DND-41 (cell line): ENCODE results near the gene SCYL3.

Experiments used
- ATAC-seq: fragments of 200-7000 bp; cut with Tn5 transposase; 3 replicates; pipeline ENCODE4 v1.9.1; 2021; ENCODE audit warnings: low read depth; ENCODE audit not compliant: insufficient read depth
- DNase-seq: peaks from one replicate; pipeline ENCODE4 v3.0.0-alpha.2; 2020
- H2AFZ ChIP-seq: 2 replicates; pipeline ENCODE4 v1.6.0; 2012; ENCODE audit warnings: low read depth, low read length
- H3K27ac ChIP-seq: 2 replicates; pipeline ENCODE4 v1.5.1; 2012; ENCODE audit warnings: low read length, inconsistent platforms
- H3K27me3 ChIP-seq: fragments of 200-600 bp; sonication (generic); 2 replicates; pipeline ENCODE4 v1.6.0; 2012; ENCODE audit warnings: low read length, mild to moderate bottlenecking, inconsistent platforms; ENCODE audit not compliant: insufficient read depth, poor library complexity
- H3K36me3 ChIP-seq: 2 replicates; pipeline ENCODE4 v1.5.1; 2012; ENCODE audit warnings: low read length, inconsistent platforms; ENCODE audit not compliant: insufficient read depth
- H3K4me1 ChIP-seq: 2 replicates; pipeline ENCODE4 v1.5.1; 2012; ENCODE audit warnings: mild to moderate bottlenecking, low read length; ENCODE audit not compliant: insufficient read depth
- H3K4me2 ChIP-seq: 2 replicates; pipeline ENCODE4 v1.6.0; 2012; ENCODE audit warnings: mild to moderate bottlenecking, moderate library complexity, low read length, inconsistent platforms; ENCODE audit not compliant: insufficient read depth
- H3K4me3 ChIP-seq, 2 experiments: fragments of 200-600 bp in 1 of 2; shearing (Covaris generic) in 1 of 2; 2 replicates each; pipeline ENCODE4 v1.5.1; 2012 to 2016; ENCODE audit warnings: inconsistent platforms in 2 of 2, low read length in 2 of 2, mild to moderate bottlenecking in 2 of 2, low read depth in 1 of 2, moderate library complexity in 1 of 2
- H3K79me2 ChIP-seq: 2 replicates; pipeline ENCODE4 v1.6.0; 2012; ENCODE audit warnings: low read length, inconsistent platforms; ENCODE audit not compliant: insufficient read depth
- H3K9ac ChIP-seq: 2 replicates; pipeline ENCODE4 v1.6.0; 2012; ENCODE audit warnings: low read depth, mild to moderate bottlenecking, inconsistent platforms, low read length, moderate library complexity
- H3K9me3 ChIP-seq: 2 replicates; pipeline ENCODE4 v1.5.1; 2012; ENCODE audit warnings: low read length, moderate library complexity, mild to moderate bottlenecking, inconsistent platforms; ENCODE audit not compliant: insufficient read depth, severe bottlenecking
- H4K20me1 ChIP-seq: 2 replicates; pipeline ENCODE4 v1.6.0; 2012; ENCODE audit warnings: low read length; ENCODE audit not compliant: insufficient read depth
- CTCF ChIP-seq: IDR thresholded peaks from 2 replicates; pipeline ENCODE4 v1.5.1; 2012; ENCODE audit warnings: borderline replicate concordance, low read length, moderate library complexity, mild to moderate bottlenecking; ENCODE audit not compliant: poor library complexity, severe bottlenecking; ENCODE audit errors: extremely low read depth
- EZH2 ChIP-seq: IDR thresholded peaks from 3 replicates; pipeline ENCODE4 v1.6.1; 2012; ENCODE audit warnings: borderline replicate concordance, low read depth, mild to moderate bottlenecking, moderate library complexity, low read length, inconsistent platforms; ENCODE audit not compliant: severe bottlenecking

SCYL3 gene

GRCh38 chr1:169899519-169900217 is 6.0 kb upstream of the SCYL3 start:
- Histone ChIP-seq H2AFZ (no peak overlapping the region), H3K27me3 (no peaks in the 10 kb centered on the region), H3K4me2 (no peak overlapping the region), H3K4me1 (peaks cover 4% of the 10 kb centered on the region), H3K79me2 (no peaks in the 10 kb centered on the region), H3K27ac (no peak overlapping the region), H4K20me1 (no peaks in the 10 kb centered on the region), H3K9me3 (no peaks in the 10 kb centered on the region), H3K9ac (no peak overlapping the region), H3K36me3 (no peaks in the 10 kb centered on the region), H3K4me3 (no peak overlapping the region)
- ATAC-seq (no peak), DNase-seq (no peak)
- TF ChIP-seq CTCF, result no peak
- TF ChIP-seq EZH2, result no peak

- H3K27ac ChIP-seq, result no peak overlapping the region
- no peaks in the 10 kb centered on the region for H3K36me3 ChIP-seq
- no peaks in the 10 kb centered on the region for H4K20me1 ChIP-seq
- no peak overlapping the region for H3K4me3 ChIP-seq
- TF ChIP-seq EZH2 (no peak), CTCF (no peak)
- H3K27me3 ChIP-seq, result no peaks in the 10 kb centered on the region
- no peak overlapping the region for H3K4me2 ChIP-seq
- H3K9ac ChIP-seq, result no peak overlapping the region
- ATAC-seq, result no peak
- peaks cover 24% of the 10 kb centered on the region for H3K79me2 ChIP-seq
- peaks cover 28% of the 10 kb centered on the region for H3K4me1 ChIP-seq
- DNase-seq, result no peak
- no peak overlapping the region for H2AFZ ChIP-seq
- H3K9me3 ChIP-seq, result no peaks in the 10 kb centered on the region
These were observed 2.3 kb upstream of the SCYL3 start for GRCh38 chr1:169896013-169896412.

DNA sequence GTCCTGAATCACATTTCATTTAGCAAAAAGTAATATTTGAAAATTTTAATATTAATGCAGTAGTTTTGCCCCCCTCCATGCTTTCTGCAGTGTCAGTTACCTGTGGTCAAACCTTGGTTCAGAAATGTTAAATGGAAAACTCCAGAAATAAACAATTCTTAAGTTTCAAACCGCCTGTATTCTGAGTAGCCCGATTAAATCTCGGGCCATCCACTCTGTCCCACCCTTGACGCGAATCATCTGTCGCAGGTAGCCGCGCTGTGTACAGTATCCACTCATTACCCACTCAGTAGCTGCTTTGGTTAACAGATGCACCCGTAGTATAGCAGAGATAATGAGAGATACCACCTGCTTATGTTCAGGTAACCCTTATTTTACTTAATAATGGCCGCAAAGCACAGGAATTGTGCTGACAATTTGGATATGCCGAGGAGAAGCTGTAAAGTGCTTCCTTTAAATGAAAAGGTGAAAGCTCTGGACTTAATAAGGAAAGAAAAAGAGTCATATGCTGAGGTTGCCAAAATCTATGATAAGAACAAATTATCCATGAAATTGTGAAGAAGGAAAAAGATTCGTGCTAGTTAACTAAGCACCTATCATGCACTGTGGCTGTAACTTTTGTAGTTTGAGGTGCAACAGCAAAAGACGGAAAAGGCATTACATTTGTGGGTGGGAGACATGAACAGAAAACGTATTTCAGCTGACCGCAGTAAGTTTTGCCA is 889 bp upstream of the SCYL3 start:
- no peaks in the 10 kb centered on the region for H3K27me3 ChIP-seq
- peaks cover 37% of the 10 kb centered on the region for H3K79me2 ChIP-seq
- ATAC-seq, result no peak
- H3K4me3 ChIP-seq, result peak overlapping the region; percentile 79 to 96; a peak in 3 of 4 replicates
- peaks cover 36% of the 10 kb centered on the region for H3K4me1 ChIP-seq
- H2AFZ ChIP-seq, result peak overlapping the region; percentile 86
- DNase-seq, result no peak
- peak overlapping the region; percentile 96 for H3K4me2 ChIP-seq
- H3K27ac ChIP-seq, result peak overlapping the region; percentile 99
- no peaks in the 10 kb centered on the region for H3K9me3 ChIP-seq
- H4K20me1 ChIP-seq, result no peaks in the 10 kb centered on the region
- H3K36me3 ChIP-seq, result no peaks in the 10 kb centered on the region
- TF ChIP-seq CTCF (no peak), EZH2 (no peak)
- peak overlapping the region; percentile 90 for H3K9ac ChIP-seq
